Measurements from ENCODE around the gene DNAJC5.
"Not testable (repeated sequence)": the region's sequence is repeated elsewhere in the genome, so short reads cannot be mapped to it uniquely, and the experiment has no call there.

Gene DNAJC5

DNA sequence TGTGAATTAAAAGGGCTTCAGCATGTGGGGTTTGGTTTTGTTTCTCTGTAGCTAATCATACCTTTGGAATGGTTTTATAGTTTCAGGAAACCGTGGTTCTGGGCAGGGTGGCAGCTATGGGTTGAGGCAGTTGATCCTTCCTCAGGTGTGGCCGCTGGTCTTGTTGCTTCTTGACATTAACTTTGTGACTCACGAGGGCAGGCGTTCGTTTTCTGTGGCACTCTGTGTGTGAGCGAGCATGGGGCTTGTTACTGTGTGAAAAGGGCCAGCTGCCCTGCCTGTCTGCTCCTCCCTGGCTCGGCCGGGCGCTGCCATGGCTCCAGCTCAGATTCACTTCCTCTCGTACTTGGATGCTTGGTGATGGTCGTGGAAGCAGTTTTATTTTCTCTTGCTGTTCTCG is 16.2 kb downstream of the DNAJC5 start:
- no peak for DNase-seq (ENCODE audit: low read depth)

DNA sequence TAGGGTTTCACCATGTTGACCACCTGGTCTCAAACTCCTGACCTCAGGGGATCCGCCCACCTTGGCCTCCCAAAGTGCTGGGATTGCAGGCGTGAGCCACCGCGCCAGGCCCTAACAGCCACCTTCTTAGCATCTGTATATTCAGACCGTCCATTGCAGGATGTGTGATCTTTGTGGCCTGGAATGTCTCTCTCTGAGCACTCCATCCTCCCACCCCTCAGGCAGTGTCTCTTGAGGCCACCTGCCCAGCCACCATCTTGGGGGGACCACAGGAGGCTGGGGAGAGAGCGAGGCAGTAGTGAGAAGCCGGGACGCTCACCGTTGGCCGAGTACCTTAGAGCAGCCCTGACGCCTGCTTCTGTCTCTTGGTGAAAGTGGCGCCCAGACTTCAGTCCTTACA is 18.8 kb downstream of the DNAJC5 start:
- DNase-seq (ENCODE audit: low read depth), result no peak

DNA sequence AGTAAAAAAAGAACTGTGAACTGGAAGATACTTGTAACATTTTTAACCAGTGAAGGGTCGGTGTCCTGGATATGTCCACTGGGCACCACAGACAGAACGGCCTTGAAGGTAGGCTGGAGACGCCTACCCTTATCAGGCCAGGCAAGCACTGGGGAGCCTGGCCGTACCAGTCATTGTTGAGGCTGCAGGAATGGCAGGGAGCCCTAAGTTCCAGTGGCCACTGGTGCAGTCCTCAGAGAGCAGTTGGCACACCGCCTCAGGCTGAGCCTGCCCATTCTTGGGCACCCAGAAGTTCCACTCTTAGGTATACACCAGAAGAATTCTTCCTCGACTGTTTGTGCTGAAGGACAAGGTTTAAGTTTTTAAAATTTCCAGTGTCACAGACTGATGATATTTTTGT is 20.5 kb downstream of the DNAJC5 start:
- DNase-seq (ENCODE audit: low read depth), result no peak

DNA sequence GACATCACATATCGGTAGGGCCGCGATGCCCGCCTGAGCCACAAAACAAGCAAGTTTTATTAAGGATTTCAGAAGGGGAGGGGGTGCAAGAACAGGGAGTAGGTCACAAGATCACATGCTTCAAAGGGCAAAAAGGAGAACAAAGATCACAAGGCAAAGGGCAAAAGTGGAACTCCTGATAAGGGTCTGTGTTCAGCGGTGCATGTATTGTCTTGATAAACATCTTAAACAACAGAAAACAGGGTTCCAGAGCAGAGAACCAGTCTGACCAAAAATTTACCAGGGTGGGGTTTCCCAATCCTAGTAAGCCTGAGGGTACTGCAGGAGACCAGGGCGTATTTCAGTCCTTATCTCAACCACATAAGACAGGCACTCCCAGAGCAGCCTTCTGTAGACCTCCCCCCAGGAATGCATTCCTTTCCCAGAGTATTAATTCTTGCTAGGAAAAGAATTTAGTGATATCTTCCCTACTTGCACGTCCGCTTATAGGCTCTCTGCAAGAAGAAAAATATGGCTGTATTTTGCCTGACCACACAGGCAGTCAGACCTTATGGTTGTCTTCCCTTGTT is 21.5 kb downstream of the DNAJC5 start:
- DNase-seq (ENCODE audit: low read depth), result not testable (repeated sequence)

DNA sequence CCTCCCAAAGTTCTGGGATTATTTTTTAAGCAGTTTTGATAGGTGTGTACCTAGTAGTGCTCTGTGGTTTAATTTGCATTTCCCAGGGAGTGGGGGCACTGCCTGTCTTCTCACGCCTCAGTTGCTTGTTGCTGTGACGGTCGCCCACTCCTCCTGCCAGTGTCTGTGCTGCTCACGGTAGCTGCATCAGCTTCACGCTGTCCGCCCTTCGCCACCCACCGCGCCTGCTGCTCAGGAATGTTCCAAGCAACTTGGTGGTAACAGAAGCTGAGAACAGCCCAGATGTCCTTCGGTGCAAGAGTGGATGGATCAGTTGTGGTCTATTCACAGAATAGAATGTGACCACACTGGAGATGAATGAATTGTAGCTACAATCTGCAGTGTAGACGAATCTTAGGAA is 22.9 kb downstream of the DNAJC5 start:
- no peak for DNase-seq (ENCODE audit: low read depth)

DNA sequence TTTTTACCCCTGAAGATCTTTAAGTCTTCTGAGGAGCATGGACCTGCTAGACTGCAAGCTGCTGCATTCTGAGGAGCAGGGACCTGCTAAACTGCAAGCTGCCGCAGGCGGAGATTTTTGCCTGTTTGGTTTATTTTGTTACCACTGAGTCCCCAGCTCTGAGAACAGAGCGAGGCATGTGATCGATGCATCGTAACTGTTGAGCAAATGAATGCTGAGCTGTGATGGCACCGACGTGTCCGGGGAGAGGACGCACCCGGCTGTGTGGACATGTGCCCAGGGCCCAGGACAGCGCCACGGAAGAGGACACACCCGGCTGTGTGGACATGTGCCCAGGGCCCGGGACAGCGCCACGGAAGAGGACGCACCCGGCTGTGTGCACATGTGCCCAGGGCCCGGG is 24.2 kb downstream of the DNAJC5 start:
- no peak for DNase-seq (ENCODE audit: low read depth)

DNA sequence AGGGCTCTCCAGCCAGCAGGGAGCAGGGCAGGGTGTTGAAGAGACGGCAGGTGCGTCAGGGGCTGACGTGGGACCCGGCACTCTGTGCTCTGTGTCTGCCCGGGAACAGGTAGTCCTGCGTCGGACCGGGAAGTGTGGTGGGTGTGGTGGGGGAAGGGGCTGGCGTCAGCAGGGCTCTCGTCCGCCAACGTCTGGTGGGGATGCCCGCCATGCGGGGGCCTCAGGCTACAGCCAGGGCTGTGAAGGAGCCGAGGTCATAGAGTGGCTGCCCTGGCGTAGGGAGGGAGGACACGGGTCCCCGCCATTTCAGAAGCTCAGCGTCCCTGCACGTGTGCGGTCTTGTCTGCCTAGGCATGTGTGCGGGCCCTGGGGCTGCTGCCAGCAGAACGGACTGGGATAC is 25.3 kb downstream of the DNAJC5 start:
- DNase-seq (ENCODE audit: low read depth), result no peak

DNA sequence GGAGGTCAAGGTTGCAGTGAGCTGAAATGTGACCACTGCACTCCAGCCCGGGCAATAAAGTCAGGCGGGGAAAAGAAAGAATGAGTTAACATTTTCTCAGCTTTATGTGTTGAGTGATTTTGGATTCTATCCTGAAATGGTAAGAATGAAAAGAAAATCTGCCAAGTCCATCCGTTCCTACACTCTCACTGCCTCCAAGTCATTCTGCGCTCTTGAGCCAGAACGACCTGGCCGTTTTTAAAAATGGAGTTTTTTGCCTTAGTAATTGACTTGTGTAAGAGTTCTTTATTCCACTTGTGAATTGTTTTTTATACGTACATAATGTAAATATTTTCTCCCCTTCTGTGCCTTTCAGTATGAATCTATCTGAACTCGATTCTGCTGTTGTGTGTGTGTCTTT is 28.7 kb downstream of the DNAJC5 start:
- no peak for DNase-seq (ENCODE audit: low read depth)

DNA sequence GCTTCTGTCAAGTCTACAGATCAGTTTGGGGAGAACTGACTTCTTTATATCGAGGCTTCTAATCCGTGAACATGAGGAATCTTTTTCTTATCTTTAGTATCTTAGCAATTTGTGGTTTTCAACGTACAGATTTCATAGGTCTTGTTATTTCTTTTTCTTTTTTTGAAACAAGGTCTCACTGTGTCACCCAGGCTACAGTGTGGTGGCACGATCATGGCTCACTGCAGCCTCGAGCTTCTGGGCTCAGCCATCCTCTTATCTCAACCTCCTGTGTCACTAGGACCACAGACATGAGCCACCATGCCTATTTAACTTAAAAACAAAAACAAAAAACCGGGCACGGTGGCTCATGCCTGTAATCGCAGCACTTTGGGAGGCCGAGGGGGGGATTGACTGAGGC is 29.3 kb downstream of the DNAJC5 start:
- no peak for DNase-seq (ENCODE audit: low read depth)

DNA sequence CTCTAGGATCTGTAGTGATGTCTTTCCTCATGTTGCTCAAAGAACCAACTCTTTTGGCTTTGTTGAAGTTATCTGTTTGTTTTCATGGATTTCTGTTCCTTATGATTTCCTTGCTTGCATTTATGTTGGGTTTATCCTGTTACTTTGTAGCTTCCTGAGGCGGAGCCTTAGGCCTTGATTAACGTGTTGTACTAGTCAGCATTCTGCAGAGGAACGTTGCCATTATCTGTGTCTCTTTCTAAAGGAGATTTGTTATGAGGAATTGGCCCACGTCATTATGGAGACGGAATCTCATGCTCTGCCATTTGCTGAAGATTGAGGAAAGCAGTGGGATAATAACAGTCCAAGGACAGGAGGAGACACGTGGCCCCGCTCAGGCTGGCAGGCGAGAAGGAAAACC is 31.4 kb downstream of the DNAJC5 start:
- no peak for DNase-seq (ENCODE audit: low read depth)

DNA sequence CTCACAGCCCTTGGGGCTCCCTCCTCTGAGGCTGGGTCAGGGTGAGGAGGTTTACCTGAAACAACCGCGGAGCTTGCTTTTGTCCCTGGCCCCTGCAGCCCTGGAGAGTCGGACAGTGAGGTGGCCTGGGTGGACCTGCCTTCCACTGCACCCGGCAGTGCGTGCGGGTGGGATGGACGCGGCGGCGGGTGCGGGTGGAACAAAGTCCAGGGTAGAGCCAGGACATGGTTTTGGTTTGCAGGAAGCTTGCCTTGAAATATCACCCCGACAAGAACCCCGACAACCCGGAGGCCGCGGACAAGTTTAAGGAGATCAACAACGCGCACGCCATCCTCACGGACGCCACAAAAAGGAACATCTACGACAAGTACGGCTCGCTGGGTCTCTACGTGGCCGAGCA is 34.1 kb downstream of the DNAJC5 start:
- no peak for DNase-seq (ENCODE audit: low read depth)

DNA sequence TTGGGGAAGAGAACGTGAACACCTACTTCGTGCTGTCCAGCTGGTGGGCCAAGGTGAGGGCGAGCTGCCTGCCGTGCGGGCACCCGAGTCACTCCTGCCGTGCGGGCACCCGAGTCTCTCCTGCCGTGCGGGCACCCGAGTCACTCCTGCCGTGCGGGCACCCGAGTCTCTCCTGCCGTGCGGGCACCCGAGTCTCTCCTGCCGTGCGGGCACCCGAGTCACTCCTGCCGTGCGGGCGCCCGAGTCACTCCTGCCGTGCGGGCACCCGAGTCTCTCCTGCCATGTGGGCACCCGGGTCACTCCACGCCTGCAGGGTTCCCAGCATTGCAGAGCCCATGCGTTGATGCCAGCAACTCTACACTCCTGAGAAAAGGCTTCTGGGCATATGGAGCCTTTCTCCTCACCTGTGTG is 34.6 kb downstream of the DNAJC5 start:
- DNase-seq (ENCODE audit: low read depth), result not testable (repeated sequence)

DNA sequence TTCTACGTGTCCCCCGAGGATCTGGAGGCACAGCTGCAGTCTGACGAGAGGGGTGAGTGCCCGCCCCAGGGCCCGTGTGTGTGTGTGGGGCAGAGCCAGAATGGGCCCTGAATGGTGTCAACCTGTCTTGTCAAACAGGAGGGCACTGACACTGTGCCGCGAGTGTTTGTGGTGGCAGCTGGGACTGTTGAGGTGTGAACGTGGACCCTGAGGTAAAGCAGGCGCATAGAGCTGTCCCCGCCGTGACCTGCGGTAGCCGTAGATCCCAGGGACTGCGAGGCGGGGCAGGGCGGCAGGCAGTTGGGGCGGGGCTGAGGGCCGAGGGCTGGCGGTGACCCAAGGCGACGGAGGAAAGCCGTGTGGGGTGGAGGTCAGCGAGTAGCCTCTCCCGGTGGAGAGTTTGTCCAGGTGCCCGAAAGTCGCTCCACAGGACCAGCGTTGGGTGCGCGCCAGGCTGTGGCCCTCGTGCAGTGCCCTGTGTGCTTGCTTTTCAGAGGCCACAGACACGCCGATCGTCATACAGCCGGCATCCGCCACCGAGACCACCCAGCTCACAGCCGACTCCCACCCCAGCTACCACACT is 36.1 kb downstream of the DNAJC5 start:
- no peak for DNase-seq (ENCODE audit: low read depth)

DNA sequence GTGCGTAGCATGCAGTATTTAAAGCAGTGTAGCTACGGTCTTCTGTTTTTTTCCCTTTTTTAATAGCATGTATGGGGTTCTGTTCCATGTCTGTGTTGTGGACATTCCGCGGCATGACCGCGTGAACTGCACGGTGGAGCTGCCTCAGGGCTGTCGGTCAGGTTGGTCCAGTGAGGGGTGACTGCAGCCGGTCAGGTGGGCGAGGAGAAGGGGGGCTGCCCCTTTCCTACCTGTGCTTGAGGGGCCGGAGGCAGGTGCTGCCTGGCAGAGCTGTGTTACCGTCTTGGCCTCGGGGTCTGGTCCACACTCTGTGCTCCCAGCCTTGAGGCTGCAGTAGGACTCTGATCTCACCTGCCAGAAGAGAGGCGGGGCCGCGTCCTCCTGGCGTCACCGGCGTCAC is 36.8 kb downstream of the DNAJC5 start:
- DNase-seq (ENCODE audit: low read depth), result no peak

DNA sequence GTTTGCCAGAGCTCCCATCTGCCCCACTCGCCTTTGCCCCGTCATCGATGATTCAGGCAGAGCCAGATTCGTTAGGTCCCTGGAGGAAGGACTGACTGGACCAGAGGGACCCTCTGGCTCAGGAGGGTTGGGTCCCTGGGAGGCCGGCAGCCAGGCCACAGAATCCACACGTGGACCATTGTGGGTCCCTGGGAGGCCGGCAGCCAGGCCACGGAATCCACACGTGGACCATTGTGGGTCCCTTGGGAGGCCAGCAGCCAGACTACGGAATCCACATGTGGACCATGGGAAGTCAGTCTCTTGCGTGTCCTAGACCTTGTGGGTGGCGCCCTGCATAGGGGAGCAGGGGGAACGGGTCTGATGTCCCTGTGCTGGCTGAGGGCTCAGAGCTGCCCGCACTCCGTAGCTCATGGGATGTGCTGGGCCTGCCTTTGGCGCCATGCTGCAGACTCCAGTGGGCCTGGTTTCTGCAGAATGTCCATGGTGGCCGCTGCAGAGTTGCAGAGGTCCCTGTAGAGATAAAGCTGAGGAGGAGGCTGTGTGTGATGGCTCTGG is 37.8 kb downstream of the DNAJC5 start:
- no peak for DNase-seq (ENCODE audit: low read depth)

DNA sequence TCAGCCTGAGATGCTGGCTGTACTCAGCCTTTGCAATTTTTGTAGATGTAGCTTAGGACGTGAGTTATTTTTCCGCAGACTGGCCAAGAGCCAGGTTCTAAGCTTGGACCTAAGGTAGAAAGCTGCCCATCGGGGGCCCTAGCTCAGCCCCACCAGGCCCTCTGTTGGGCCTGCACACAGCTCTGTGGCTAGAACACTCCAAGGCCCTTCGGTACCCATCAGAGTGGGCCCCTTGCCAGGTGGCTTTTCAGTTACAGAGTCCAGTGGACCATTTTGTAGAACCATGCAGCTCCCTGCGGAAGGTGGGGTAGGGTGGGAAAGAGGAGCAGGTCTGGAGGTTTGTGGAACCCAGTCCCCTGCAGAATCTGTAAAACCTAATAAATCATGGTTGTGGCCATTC is 38.7 kb downstream of the DNAJC5 start:
- no peak for DNase-seq (ENCODE audit: low read depth)

DNA sequence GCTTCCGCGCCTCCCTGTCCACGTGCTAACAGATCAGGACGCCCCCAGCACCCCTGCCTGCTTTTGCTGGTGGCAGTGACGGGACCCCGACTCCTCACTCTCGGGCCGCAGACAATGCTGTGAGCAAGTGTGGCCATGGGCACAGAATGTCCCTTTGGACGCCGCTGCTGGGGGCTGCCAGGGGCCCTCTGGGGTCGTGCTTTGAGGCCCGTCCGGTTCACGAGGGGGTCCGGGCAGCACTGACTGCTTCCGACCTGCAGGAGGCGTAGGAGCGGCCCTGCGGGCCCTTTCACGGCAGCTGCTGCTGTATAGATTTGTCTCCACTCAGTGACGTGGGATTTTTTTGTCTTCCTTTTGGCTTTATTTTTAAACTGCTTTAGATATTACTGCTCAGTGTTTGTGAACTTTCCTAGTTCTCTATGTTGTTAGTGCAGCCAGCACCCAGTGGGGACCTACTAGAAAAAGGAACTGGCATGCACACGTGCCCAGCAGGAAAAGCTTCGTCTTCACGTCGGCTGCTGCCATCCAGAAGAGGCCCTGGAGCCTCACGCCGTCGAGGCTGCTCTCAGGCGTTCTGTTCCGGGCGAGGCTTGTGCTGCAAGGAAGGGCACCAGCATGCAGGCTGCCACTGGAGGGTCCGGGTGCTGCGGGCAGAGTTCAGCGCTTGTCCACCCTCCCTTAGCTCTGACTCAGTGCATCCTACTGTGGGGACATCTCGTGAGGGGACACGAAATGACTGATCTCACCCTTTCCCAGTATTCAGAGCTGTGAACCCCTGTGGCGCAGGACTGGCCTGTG is 39.5 kb downstream of the DNAJC5 start:
- no peak for DNase-seq (ENCODE audit: low read depth)

DNA sequence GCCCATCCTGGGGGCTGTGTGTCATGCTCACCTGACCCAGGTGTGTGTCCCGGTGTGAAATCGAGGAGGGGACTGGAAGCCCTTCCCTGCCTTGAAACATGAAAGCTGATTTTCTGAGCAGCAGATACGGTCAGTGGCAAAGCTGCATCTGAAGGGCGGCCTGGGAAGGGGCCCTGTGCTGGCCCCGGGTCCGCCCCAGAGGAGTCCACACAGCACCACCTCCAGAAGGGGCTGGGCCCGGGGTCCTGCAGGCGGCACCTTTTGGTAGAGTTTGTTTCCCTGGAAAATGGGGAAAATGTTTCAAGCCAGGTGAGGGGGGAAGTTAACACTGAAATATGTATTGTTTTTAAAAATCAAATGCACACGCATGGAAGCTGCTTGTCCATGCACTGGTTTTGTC is 40.5 kb downstream of the DNAJC5 start:
- no peak for DNase-seq (ENCODE audit: low read depth)

DNA sequence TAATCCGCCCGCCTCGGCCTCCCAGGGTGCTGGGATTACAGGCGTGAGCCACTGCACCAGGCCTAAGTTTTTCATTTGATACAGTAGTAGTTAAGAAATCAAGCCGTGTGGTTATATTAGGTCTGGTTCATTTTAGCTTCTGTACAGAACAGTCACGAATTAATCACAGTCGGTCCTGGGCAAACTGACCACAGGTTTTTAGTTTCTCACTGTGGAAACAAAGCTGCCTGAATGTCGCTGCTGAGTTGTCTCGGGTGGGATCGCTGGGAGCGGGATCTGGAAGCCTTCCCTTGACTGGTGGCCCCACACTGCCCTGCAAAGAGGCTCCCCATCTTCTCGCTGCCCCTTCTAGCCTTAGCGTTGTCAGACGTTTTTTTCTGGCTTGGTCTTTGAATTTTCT is 42.7 kb downstream of the DNAJC5 start:
- no peak for DNase-seq (ENCODE audit: low read depth)

DNA sequence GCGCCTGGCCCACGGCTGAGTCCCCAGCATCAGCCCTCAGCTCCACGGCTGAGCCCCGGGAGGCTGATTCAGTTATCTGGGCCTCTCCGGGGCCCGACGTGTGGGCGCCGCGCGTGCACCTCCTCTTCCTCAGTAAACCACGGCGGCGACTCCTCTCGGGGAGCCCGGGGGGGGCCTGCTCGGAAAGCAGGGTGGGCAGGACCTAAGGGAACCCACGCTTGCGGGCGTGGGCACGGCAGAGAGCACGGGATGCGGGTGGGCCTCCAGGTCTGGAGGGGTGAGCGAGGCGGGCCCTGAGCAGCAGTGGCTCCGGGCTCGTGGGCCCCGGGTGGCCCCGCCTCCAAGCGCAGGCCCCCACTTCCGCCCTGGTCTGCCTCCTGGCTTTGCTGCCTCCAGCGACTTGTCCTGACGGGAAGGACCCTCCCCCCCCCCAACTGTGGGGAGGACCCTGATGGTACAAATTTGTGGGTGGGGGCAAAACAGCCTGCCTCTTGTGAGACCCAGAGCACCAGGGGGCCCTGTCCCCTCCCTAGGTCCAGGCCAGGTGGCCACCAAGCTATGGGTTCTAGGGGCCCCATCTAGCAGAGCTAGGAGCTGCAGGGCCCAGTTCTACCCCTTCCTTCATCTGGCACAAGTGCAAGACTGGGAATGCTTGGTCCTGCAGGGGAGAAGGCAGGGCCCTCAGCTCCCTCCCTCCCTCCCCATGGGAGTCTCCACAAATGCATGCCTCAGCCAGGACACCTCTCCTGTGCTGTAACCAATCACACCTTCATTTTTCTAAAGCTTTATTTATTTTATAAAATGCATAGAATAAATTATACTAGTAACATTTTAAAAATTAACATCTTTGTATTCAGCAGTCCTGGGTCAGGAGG is 44.4 kb downstream of the DNAJC5 start:
- DNase-seq (ENCODE audit: low read depth), result no peak

DNA sequence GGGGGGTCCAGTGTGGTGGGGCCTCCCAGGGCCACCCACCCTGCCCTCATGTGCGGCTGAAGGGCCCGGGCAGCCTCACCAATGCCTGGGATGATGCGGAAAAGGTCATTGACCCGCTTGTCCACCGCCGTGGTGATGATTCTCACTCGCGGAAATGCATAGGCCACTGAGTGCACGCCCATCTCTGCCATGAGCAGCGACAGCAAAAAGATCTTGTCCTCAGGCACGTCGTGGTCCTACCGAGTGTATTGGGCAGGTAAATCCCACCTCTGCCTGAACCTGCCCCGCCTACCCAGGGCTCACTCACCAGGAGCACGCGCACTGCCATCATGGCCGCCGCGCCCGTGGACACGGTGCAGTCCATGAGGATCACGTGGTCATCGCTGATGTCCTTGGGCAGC is 45.1 kb downstream of the DNAJC5 start:
- DNase-seq (ENCODE audit: low read depth), result no peak

DNA sequence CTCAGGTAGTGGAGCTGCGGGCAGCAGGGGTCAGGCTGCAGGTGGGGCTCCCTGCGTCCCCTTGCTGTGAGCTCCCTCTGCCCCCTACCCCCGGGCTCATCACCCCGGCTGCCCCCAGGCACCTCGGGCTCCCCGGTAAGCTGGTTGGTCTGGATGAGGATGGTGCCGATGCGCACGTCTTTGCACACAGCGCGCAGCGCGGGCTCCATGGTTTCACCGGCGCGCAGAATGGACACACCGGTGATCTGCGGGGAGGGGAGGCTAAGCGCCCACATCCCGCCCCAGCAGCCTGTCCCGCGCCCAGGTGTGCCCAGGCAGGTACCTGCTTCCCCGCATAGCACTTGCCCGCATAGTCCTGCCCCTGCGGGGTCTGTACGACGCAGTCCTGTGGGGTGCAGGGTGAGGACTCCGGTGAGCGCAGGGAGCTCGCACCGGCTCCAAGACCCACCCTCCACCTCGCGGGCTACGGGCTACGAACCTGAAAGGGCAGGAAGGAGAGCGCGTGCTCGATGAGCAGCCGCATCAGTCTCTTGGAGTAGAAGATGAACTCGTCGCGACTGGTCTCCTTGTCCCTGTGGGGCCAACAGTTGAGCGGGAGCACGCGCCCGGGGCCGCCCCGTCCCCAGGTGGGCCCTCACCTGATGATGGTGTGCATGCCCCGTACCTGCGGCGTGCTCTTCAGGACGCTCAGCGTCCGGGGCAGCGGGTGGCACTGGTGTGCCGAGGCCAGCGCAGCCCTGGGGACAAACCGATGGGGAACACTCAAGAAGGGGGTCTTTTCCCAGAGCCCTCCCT is 45.7 kb downstream of the DNAJC5 start:
- no peak for DNase-seq (ENCODE audit: low read depth)
